WTC11 (cell line): ENCODE measurements around the gene GMEB1. TPM values are rescaled to one million over a fixed set of nuclear protein-coding genes. Genes with fewer than 3 reads are reported as not detected.

Experiments
- ATAC-seq: fragments of 200-7000 bp; cut with Tn5 transposase; 2 replicates; pipeline ENCODE4 v1.10.0; 2021; ENCODE audit warnings: mild to moderate bottlenecking, moderate library complexity
- CTCF ChIA-PET: fragments of 300-600 bp; sonication (Branson Sonifier 250); formaldehyde crosslinking; loops from one replicate; lab custom pipeline; 2021; ENCODE audit warnings: antibody characterized with exemption; lab: Charles Lee
- POLR2A ChIA-PET: fragments of 350-600 bp; sonication (Branson Sonifier 250); formaldehyde crosslinking; loops from one replicate; lab custom pipeline; 2021; ENCODE audit warnings: antibody characterized with exemption; lab: Charles Lee
- DNase-seq: peaks from one replicate; pipeline ENCODE4 v3.0.0; 2021; ENCODE audit warnings: low spot score
- H3K27ac Mint-ChIP-seq: 2 replicates; pipeline ENCODE4 v1.8.0; 2021; ENCODE audit warnings: mixed read lengths
- H3K27me3 Mint-ChIP-seq: 2 replicates; pipeline ENCODE4 v1.8.0; 2021; ENCODE audit warnings: low read depth, mild to moderate bottlenecking, moderate library complexity, mixed read lengths
- H3K36me3 Mint-ChIP-seq: 2 replicates; pipeline ENCODE4 v1.8.0; 2021; ENCODE audit warnings: mixed read lengths
- H3K4me1 Mint-ChIP-seq: 2 replicates; pipeline ENCODE4 v1.8.0; 2022; ENCODE audit warnings: mixed read lengths
- H3K4me3 Mint-ChIP-seq: 2 replicates; pipeline ENCODE4 v1.8.0; 2021; ENCODE audit warnings: mild to moderate bottlenecking, moderate library complexity, mixed read lengths
- H3K9me3 Mint-ChIP-seq: 2 replicates; pipeline ENCODE4 v1.8.0; 2021; ENCODE audit warnings: mixed read lengths
- AFF4 ChIP-seq: sonication (generic); formaldehyde crosslinking; IDR thresholded peaks from 2 replicates; pipeline ENCODE4 v1.8.1; 2023; ENCODE audit warnings: mild to moderate bottlenecking, missing genetic modification reagents, borderline replicate concordance
- ATF1 ChIP-seq: sonication (generic); formaldehyde crosslinking; IDR thresholded peaks from 2 replicates; pipeline ENCODE4 v1.8.1; 2023; ENCODE audit warnings: mild to moderate bottlenecking, moderate library complexity, missing genetic modification reagents
- ATF3 ChIP-seq: sonication (generic); formaldehyde crosslinking; conservative IDR thresholded peaks from 2 replicates; pipeline ENCODE4 v1.8.1; 2022; ENCODE audit warnings: mild to moderate bottlenecking, missing genetic modification reagents
- ATF6 ChIP-seq: sonication (generic); formaldehyde crosslinking; IDR thresholded peaks from 2 replicates; pipeline ENCODE4 v1.8.1; 2023; ENCODE audit warnings: mild to moderate bottlenecking, missing genetic modification reagents
- CBFB ChIP-seq: sonication (generic); formaldehyde crosslinking; IDR thresholded peaks from 2 replicates; pipeline ENCODE4 v1.8.1; 2022; ENCODE audit warnings: mild to moderate bottlenecking, low read depth, missing genetic modification reagents
- CTCF ChIP-seq: fragments of 200-600 bp; IDR thresholded peaks from 2 replicates; pipeline ENCODE4 v1.8.0; 2022; ENCODE audit warnings: antibody characterized with exemption
- EMX1 ChIP-seq: fragments of 250-450 bp; sonication (Bioruptor Pico); IDR thresholded peaks from 2 replicates; pipeline ENCODE4 v1.8.0; 2021; ENCODE audit warnings: mild to moderate bottlenecking
- JAZF1 ChIP-seq: fragments of 250-450 bp; sonication (Bioruptor Pico); IDR thresholded peaks from 2 replicates; pipeline ENCODE4 v1.9.0; 2021; ENCODE audit warnings: moderate library complexity, mild to moderate bottlenecking, inconsistent platforms
- MXD4 ChIP-seq: fragments of 250-450 bp; sonication (Bioruptor Pico); IDR thresholded peaks from 2 replicates; pipeline ENCODE4 v1.8.0; 2021; ENCODE audit warnings: mild to moderate bottlenecking, moderate library complexity, borderline replicate concordance
- NFE2L1 ChIP-seq: sonication (generic); formaldehyde crosslinking; IDR thresholded peaks from 2 replicates; pipeline ENCODE4 v1.8.1; 2023; ENCODE audit warnings: missing genetic modification reagents
- NR2C2 ChIP-seq: sonication (generic); formaldehyde crosslinking; IDR thresholded peaks from 2 replicates; pipeline ENCODE4 v1.8.0; 2022; ENCODE audit warnings: mild to moderate bottlenecking, missing genetic modification reagents
- PRDM15 ChIP-seq: sonication (generic); formaldehyde crosslinking; IDR thresholded peaks from 2 replicates; pipeline ENCODE4 v1.8.0; 2022; ENCODE audit warnings: missing genetic modification reagents
- PREB ChIP-seq: sonication (generic); formaldehyde crosslinking; IDR thresholded peaks from 2 replicates; pipeline ENCODE4 v1.8.1; 2022; ENCODE audit warnings: mild to moderate bottlenecking, missing genetic modification reagents, moderate library complexity, borderline replicate concordance
- TP53 ChIP-seq: sonication (generic); formaldehyde crosslinking; IDR thresholded peaks from 2 replicates; pipeline ENCODE4 v1.8.1; 2023; ENCODE audit warnings: mild to moderate bottlenecking, missing genetic modification reagents
- ZBTB21 ChIP-seq: sonication (generic); formaldehyde crosslinking; IDR thresholded peaks from 2 replicates; pipeline ENCODE4 v1.8.1; 2023; ENCODE audit warnings: mild to moderate bottlenecking, missing genetic modification reagents, borderline replicate concordance
- ZBTB43 ChIP-seq: sonication (generic); formaldehyde crosslinking; IDR thresholded peaks from 2 replicates; pipeline ENCODE4 v1.8.1; 2023; ENCODE audit warnings: mild to moderate bottlenecking, missing genetic modification reagents
- ZNF532 ChIP-seq: fragments of 250-450 bp; sonication (Bioruptor Pico); IDR thresholded peaks from 2 replicates; pipeline ENCODE4 v1.9.0; 2021; ENCODE audit warnings: mild to moderate bottlenecking, borderline replicate concordance
- total RNA-seq: library from RNA; stranded (reverse); gene quantifications from 3 replicates; pipeline ENCODE4 v1.2.3, GENCODE V29; 2021

The GMEB1 gene
- total RNA-seq, 1 experiment from 2014 or later: 29.4 TPM

- Mint-ChIP-seq H3K36me3 (peaks cover 31% of the 10 kb centered on the region), H3K4me3 (peak overlapping the region; percentile 94), H3K27me3 (no peaks in the 10 kb centered on the region), H3K27ac (peak overlapping the region; percentile 100), H3K4me1 (peaks cover 37% of the 10 kb centered on the region), H3K9me3 (no peaks in the 10 kb centered on the region)
- no peak for DNase-seq
- ATAC-seq: no peak
- POLR2A ChIA-PET: interaction anchor here (0.5 to 2.4 kb wide), 25 partner anchors 8 to 446 kb away, joined by 3 to 26 read pairs (median 5); partner anchors contain the start of genes EPB41, GMEB1, RNU11 and SRSF4
- CTCF ChIA-PET: interaction anchor here (0.5 to 2.6 kb wide), 34 partner anchors 8 to 488 kb away, joined by 3 to 21 read pairs (median 4); partner anchors contain the start of genes GMEB1, RNU11, TAF12 and TMEM200B
- no peak for TF ChIP-seq CTCF
- no peak for TF ChIP-seq ZBTB43 (CRISPR knock-in tag)
- no peak for TF ChIP-seq JAZF1 (CRISPR knock-in tag)
- TF ChIP-seq ATF3 (CRISPR knock-in tag): no peak
- TF ChIP-seq PRDM15: no peak
- no peak for TF ChIP-seq EMX1 (CRISPR knock-in tag)
- no peak for TF ChIP-seq TP53 (CRISPR knock-in tag)
- no peak for TF ChIP-seq ATF6
- no peak for TF ChIP-seq AFF4 (CRISPR knock-in tag)
- TF ChIP-seq ATF1 (CRISPR knock-in tag): no peak
- TF ChIP-seq CBFB: no peak
- no peak for TF ChIP-seq MXD4 (CRISPR knock-in tag)
- TF ChIP-seq PREB (CRISPR knock-in tag): no peak
- no peak for TF ChIP-seq ZBTB21
- no peak for TF ChIP-seq ZNF532 (CRISPR knock-in tag)
- TF ChIP-seq NFE2L1 (CRISPR knock-in tag): no peak
- no peak for TF ChIP-seq NR2C2 (CRISPR knock-in tag)
Observed at GRCh38 chr1:28735961-28736449, 67.4 kb downstream of the GMEB1 start.
